Measurements from ENCODE around the gene ADH4.

The ADH4 gene

GRCh38 chr4:99161373-99162099 is 17.4 kb upstream of the ADH4 start:
- Histone ChIP-seq H3K4me1 (ENCODE audit: insufficient read depth, low read length, severe bottlenecking) (no peaks in the 10 kb centered on the region), H2AFZ (ENCODE audit: low read length) (no peak overlapping the region), H3K4me3 (ENCODE audit: low read depth, low read length, poor library complexity, severe bottlenecking) (no peak overlapping the region), H3K27me3 (ENCODE audit: insufficient read depth, low read length) (no peaks in the 10 kb centered on the region), H4K20me1 (ENCODE audit: insufficient read depth, low read length) (no peaks in the 10 kb centered on the region), H3K27ac (ENCODE audit: low read depth, low read length, poor library complexity, severe bottlenecking) (no peak overlapping the region), H3K9me3 (ENCODE audit: low read length) (no peaks in the 10 kb centered on the region), H3K9ac (ENCODE audit: low read length) (no peak overlapping the region), H3K4me2 (ENCODE audit: low read length) (no peak overlapping the region), H3K9me2 (ENCODE audit: low read depth, low read length) (no peaks in the 10 kb centered on the region), H3K79me2 (ENCODE audit: insufficient read depth, low read length) (no peaks in the 10 kb centered on the region), H3K36me3 (ENCODE audit: insufficient read depth, low read length) (no peaks in the 10 kb centered on the region), H3F3A (ENCODE audit: insufficient read depth, low read length) (no peaks in the 10 kb centered on the region)
- TF ChIP-seq EZH2 (IDR thresholded peaks at IDR 0.05; ENCODE audit: borderline replicate concordance, low read length) (no peak), CTCF (IDR thresholded peaks at IDR 0.05; ENCODE audit: low read length) (no peak)

- no peak overlapping the region for H3K27ac ChIP-seq (ENCODE audit: low read depth, low read length, poor library complexity, severe bottlenecking)
- H3F3A ChIP-seq (ENCODE audit: insufficient read depth, low read length): no peaks in the 10 kb centered on the region
- H3K4me3 ChIP-seq (ENCODE audit: low read depth, low read length, poor library complexity, severe bottlenecking): no peak overlapping the region
- no peak overlapping the region for H2AFZ ChIP-seq (ENCODE audit: low read length)
- H3K4me2 ChIP-seq (ENCODE audit: low read length): no peak overlapping the region
- no peaks in the 10 kb centered on the region for H3K4me1 ChIP-seq (ENCODE audit: insufficient read depth, low read length, severe bottlenecking)
- no peak for TF ChIP-seq EZH2 (IDR thresholded peaks at IDR 0.05; ENCODE audit: borderline replicate concordance, low read length)
- TF ChIP-seq CTCF (IDR thresholded peaks at IDR 0.05; ENCODE audit: low read length): no peak; the same call in 1 of the 2 replicates
- no peaks in the 10 kb centered on the region for H4K20me1 ChIP-seq (ENCODE audit: insufficient read depth, low read length)
- no peaks in the 10 kb centered on the region for H3K79me2 ChIP-seq (ENCODE audit: insufficient read depth, low read length)
- H3K27me3 ChIP-seq (ENCODE audit: insufficient read depth, low read length): no peaks in the 10 kb centered on the region
- no peaks in the 10 kb centered on the region for H3K9me3 ChIP-seq (ENCODE audit: low read length)
- H3K9ac ChIP-seq (ENCODE audit: low read length): no peak overlapping the region
- H3K36me3 ChIP-seq (ENCODE audit: insufficient read depth, low read length): no peaks in the 10 kb centered on the region
- no peaks in the 10 kb centered on the region for H3K9me2 ChIP-seq (ENCODE audit: low read depth, low read length)
Observed at GRCh38 chr4:99159699-99160098, 15.6 kb upstream of the ADH4 start.

GRCh38 chr4:99157478-99157935 is 13.4 kb upstream of the ADH4 start:
- Histone ChIP-seq H2AFZ (ENCODE audit: low read length) (no peak overlapping the region), H4K20me1 (ENCODE audit: insufficient read depth, low read length) (no peaks in the 10 kb centered on the region), H3K36me3 (ENCODE audit: insufficient read depth, low read length) (no peaks in the 10 kb centered on the region; the same call in 1 of the 2 replicates), H3F3A (ENCODE audit: insufficient read depth, low read length) (no peaks in the 10 kb centered on the region), H3K9ac (ENCODE audit: low read length) (no peak overlapping the region), H3K4me3 (ENCODE audit: low read depth, low read length, poor library complexity, severe bottlenecking) (no peak overlapping the region), H3K27ac (ENCODE audit: low read depth, low read length, poor library complexity, severe bottlenecking) (no peak overlapping the region), H3K27me3 (ENCODE audit: insufficient read depth, low read length) (no peaks in the 10 kb centered on the region), H3K9me2 (ENCODE audit: low read depth, low read length) (no peaks in the 10 kb centered on the region), H3K4me2 (ENCODE audit: low read length) (no peak overlapping the region), H3K9me3 (ENCODE audit: low read length) (no peaks in the 10 kb centered on the region), H3K4me1 (ENCODE audit: insufficient read depth, low read length, severe bottlenecking) (no peaks in the 10 kb centered on the region), H3K79me2 (ENCODE audit: insufficient read depth, low read length) (no peaks in the 10 kb centered on the region)
- TF ChIP-seq CTCF (IDR thresholded peaks at IDR 0.05; ENCODE audit: low read length): no peak
- no peak for TF ChIP-seq EZH2 (IDR thresholded peaks at IDR 0.05; ENCODE audit: borderline replicate concordance, low read length)
